Femur (tissue), 1 donor: ENCODE data around the gene SLC1A1.
"Not testable (repeated sequence)": the region's sequence is repeated elsewhere in the genome, so short reads cannot be mapped to it uniquely, and the experiment has no call there.

Source experiments
- DNase-seq: peaks from one replicate; pipeline ENCODE4 v3.0.0-alpha.2; 2017

Gene SLC1A1

GRCh38 chr9:4581861-4582565, 91.7 kb downstream of the SLC1A1 start:
- DNase-seq = no peak

GRCh38 chr9:4583001-4583400, 92.7 kb downstream of the SLC1A1 start:
- DNase-seq = no peak

DNA sequence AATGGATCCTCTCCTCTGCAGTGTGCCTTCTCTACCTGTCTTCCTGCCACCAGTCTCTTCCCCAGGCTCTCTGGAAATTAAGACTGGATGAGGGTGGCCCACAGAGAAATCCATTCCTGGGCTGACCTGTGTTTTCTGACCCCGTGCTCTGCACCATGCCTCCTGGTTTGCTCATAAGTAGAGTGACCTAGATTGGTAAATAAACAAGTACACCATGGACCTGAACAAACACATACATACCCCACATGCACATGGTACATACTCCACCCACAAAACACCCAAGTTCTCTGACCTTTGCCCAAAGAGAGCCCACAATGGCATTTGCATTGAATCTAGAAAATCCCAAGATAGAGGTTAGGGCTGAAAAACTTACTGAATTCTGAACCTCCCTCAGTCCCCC, 94.4 kb downstream of the SLC1A1 start:
- no peak for DNase-seq

DNA sequence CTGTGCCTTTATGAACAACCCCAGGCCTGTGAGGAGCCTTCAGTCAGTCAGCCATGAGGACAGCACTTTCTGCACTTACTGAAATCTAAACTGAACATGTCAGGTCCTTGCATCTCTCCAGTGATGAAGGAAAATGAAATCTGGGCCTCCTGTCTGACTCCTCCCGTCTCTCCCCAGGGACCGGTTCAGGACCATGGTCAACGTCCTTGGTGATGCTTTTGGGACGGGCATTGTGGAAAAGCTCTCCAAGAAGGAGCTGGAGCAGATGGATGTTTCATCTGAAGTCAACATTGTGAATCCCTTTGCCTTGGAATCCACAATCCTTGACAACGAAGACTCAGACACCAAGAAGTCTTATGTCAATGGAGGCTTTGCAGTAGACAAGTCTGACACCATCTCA, 94.9 kb downstream of the SLC1A1 start:
- no peak for DNase-seq

DNA sequence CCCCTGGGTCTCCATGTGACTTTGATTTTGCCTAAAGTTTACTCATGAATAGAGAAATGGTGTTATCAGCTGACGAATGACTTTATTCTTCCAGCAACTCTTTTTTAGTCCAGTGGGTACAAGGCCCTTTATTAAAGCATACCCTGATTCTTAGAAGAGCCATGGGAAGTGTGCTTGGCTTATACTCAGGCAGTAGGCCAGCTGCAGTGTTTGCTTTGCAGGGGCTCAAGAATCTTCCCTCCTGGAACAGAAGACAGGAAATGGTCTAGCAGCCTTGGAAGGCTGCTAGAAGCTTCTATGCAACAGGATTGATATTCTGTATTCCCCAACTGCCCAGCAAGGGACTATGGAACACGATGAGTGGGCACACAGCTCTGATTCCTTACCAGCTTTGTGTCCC, 98.5 kb downstream of the SLC1A1 start:
- DNase-seq = no peak

DNA sequence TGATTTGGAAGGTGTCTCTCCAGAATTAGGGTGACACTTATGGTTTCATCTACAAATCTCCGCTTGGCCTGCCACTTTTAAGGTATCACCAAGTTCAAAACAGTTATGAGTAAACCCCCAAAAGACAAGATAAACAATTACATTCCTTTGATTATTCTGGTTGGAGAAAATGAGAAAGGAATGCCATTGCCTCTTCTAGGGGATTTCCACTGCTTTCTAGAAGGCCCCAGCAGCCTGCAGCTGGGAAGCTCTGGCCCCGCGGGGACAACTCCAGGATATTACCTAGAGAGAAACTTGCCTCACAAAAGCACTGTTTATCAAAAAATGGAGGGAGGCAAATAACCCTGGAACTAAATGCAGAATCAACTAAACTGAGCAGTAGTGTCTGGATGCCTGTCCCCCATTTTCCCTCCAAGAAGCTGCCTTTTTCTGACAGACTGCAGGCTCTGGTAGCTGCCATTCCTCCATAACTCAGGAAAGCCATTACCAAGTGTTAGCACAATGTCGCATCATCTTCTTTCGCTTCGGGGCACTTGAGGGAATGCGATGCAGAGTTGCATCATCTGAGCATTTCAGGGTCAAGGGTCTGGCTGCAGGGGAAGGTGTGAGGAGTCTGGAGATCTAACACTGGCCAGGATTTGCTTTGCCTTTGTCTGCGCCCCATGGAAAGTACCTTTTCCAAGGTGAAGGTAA, 100.3 kb downstream of the SLC1A1 start:
- DNase-seq = no peak

- no peak for DNase-seq
Measured at GRCh38 chr9:4591123-4591500, 100.8 kb downstream of the SLC1A1 start.

GRCh38 chr9:4592295-4592694, 102.0 kb downstream of the SLC1A1 start:
- DNase-seq = no peak

DNA sequence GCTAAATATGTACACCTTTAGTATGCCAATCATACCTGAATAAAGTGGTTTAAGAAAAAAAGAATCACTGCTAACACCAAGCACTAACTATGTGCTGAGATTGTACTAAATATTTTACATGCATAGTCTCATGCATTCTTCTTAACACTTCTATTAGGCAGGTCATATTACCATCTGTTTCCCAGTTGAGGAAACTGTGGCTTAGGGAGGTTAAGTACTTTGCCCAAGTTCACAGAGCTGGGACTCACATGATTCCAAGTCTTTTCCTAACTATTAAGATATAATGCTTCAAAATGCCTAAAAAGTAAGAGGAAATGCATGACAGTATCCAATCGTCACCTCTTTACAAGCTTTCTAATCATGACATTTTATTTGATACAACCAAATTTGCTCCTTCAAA, 102.6 kb downstream of the SLC1A1 start:
- no peak for DNase-seq

- no peak for DNase-seq
Measured at GRCh38 chr9:4594545-4594944, 104.3 kb downstream of the SLC1A1 start.

- no peak for DNase-seq
Measured at GRCh38 chr9:4594994-4595393, 104.7 kb downstream of the SLC1A1 start.

GRCh38 chr9:4596165-4596922, 106.1 kb downstream of the SLC1A1 start:
- DNase-seq = no peak

GRCh38 chr9:4600368-4600767, 110.1 kb downstream of the SLC1A1 start:
- DNase-seq = no peak

DNA sequence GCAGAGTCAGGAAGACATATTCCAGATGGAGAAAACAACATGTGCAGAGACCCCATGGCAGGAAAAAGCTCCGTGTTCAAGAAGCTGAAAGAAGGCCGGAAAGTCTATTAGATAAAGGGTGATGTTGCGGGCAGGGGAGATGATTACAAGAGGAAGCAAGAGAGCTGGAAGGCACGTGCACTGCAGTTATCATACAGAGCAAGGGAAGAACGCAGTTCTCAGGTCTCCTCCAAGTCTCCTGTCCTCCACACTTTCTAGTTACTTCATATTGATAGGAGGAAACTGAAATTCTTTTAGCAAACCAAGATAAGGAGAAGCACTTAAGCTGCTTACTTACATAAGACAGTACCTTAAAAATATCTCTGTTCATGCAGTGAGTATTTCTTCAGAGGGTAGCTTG, 113.6 kb downstream of the SLC1A1 start:
- DNase-seq = no peak

- peak; percentile 56 for DNase-seq
Measured at GRCh38 chr9:4604678-4605095, 114.4 kb downstream of the SLC1A1 start.

GRCh38 chr9:4606033-4606432, 115.8 kb downstream of the SLC1A1 start:
- not testable (repeated sequence) for DNase-seq

GRCh38 chr9:4614627-4615026, 124.4 kb downstream of the SLC1A1 start:
- no peak for DNase-seq

- DNase-seq = no peak
Measured at GRCh38 chr9:4615251-4615650, 125.0 kb downstream of the SLC1A1 start.

DNA sequence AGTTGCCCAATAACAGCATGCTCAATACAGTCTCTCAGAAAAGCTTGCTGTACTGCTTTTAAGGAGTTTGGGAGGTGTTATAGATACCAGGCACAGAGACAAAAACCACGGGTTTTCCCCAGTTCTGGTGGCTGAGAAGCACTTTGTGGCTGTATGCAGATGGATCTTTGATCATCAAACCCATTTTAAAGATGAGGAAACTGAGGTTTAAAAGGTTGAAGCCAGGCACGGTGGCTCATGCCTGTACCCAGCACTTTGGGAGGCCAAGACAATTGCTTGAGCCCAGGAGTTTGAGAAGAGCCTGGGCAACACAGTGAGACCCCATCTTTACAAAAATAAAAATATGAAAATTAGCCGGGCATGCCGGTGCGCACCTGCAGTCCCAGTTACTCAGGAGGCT, 125.5 kb downstream of the SLC1A1 start:
- DNase-seq = no peak

DNA sequence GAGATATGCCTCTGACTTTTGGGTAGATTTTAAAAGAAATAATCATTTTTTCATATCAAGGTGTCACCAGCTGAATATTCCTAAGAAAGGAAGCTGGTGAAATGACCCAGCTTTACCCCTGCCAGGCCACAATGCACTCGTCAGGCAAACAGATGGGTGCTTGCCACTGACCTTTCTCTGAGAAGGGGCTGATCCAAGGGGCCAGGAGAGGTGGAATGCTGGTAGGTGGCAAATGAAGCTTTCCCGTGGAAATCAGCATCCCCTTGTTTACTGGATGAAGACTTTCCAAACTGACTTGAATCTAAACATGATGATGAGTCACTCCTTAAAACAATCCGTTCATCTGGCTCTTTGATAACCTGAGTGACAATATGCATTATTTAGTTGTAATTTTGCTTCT, 127.5 kb downstream of the SLC1A1 start:
- DNase-seq = no peak

- DNase-seq = no peak
Measured at GRCh38 chr9:4618700-4619099, 128.4 kb downstream of the SLC1A1 start.

GRCh38 chr9:4620057-4620765, 129.9 kb downstream of the SLC1A1 start:
- no peak for DNase-seq

DNA sequence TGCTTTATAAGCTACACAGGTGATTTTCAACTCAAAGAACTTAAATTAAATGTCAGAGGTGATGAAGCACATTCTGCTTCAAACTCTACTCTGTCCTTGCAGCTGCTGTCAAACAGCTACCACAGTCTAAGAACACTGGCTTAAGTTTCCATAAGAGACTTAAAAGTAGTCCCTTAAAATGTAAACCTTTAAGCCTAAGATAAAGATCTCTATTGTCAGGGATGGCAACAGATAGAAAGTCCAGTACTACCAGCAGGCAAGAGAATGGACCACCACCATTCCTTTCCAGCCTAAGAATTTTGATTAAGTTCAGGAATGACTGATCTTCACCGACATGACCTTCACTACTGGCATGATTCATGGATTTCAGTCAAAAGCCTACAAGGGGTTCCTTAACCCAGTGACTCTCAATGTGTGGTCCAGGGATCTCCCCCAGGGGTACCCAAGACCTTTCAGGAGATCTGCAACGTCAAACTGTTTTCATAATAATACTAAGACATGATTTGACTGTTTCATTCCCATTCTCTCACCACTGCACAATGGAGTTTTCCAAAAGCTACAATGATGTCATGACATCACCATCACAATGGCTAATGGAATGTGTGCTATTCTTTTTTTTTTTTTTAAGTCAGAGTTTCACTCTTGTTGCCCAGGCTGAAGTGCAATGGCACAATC, 130.8 kb downstream of the SLC1A1 start:
- no peak for DNase-seq
